OCI-LY7 (cell line): ENCODE data around the gene FBXL17. TPM values are rescaled to one million over a fixed set of nuclear protein-coding genes. Genes with fewer than 3 reads are reported as not detected.

Source experiments
- BruUV-seq: library from RNA; stranded (reverse); fragments of 400-500 nt; replicated peaks from 2 replicates; lab custom pipeline; 2021; lab: Mats Ljungman, UMichigan
- CTCF ChIA-PET: fragments of 300-600 bp; sonication (Branson Sonifier 250); formaldehyde crosslinking; loops from one replicate; lab custom pipeline; 2022; ENCODE audit warnings: antibody characterized with exemption; ENCODE audit not compliant: unreplicated experiment; lab: Charles Lee
- POLR2A ChIA-PET: fragments of 300-600 bp; sonication (Branson Sonifier 250); formaldehyde crosslinking; loops from one replicate; lab custom pipeline; 2022; ENCODE audit warnings: antibody characterized with exemption; lab: Charles Lee
- DNase-seq: peaks from one replicate; pipeline ENCODE4 v3.0.0-alpha.2; 2015; ENCODE audit warnings: low spot score
- H2AFZ ChIP-seq: fragments of 200-600 bp; sonication (generic), shearing (Covaris generic); 2 replicates; pipeline ENCODE4 v1.6.1; 2014; ENCODE audit warnings: mild to moderate bottlenecking, antibody characterized with exemption, low read length, moderate library complexity
- H3K27ac ChIP-seq: fragments of 200-600 bp; sonication (generic); 2 replicates; pipeline ENCODE4 v1.5.1; 2014; ENCODE audit warnings: mixed run types, low read depth, mild to moderate bottlenecking, moderate library complexity, low read length, inconsistent platforms; ENCODE audit not compliant: poor library complexity, severe bottlenecking
- H3K36me3 ChIP-seq: fragments of 200-600 bp; sonication (generic); 2 replicates; pipeline ENCODE4 v1.6.1; 2014; ENCODE audit warnings: mild to moderate bottlenecking, antibody characterized with exemption, low read length, moderate library complexity, mixed read lengths; ENCODE audit not compliant: insufficient read depth
- H3K4me1 ChIP-seq: fragments of 200-600 bp; sonication (generic); 2 replicates; pipeline ENCODE4 v1.5.1; 2014; ENCODE audit warnings: mild to moderate bottlenecking, low read length; ENCODE audit not compliant: insufficient read depth, poor library complexity, severe bottlenecking
- H3K4me2 ChIP-seq: fragments of 200-600 bp; sonication (generic); 2 replicates; pipeline ENCODE4 v1.6.1; 2014; ENCODE audit warnings: mild to moderate bottlenecking, low read length
- H3K4me3 ChIP-seq: fragments of 200-600 bp; sonication (generic); 2 replicates; pipeline ENCODE4 v1.5.1; 2014; ENCODE audit warnings: mild to moderate bottlenecking, low read depth, low read length; ENCODE audit not compliant: poor library complexity, severe bottlenecking
- H3K79me2 ChIP-seq: fragments of 200-600 bp; sonication (generic); 2 replicates; pipeline ENCODE4 v1.6.1; 2016; ENCODE audit warnings: low read depth, mild to moderate bottlenecking, low read length, moderate library complexity, mixed read lengths; ENCODE audit not compliant: insufficient read depth
- H3K9me2 ChIP-seq: fragments of 200-600 bp; sonication (generic); 2 replicates; pipeline ENCODE4 v1.6.1; 2016; ENCODE audit warnings: mild to moderate bottlenecking, low read length, mixed read lengths; ENCODE audit not compliant: insufficient read depth
- H3K9me3 ChIP-seq: fragments of 200-600 bp; sonication (generic); 2 replicates; pipeline ENCODE4 v1.6.1; 2014; ENCODE audit warnings: mild to moderate bottlenecking, mixed run types, low read length, mixed read lengths
- H4K20me1 ChIP-seq: fragments of 200-600 bp; sonication (generic); 2 replicates; pipeline ENCODE4 v1.6.1; 2014; ENCODE audit warnings: mild to moderate bottlenecking, antibody characterized with exemption, low read length, moderate library complexity, mixed read lengths; ENCODE audit not compliant: insufficient read depth
- CTCF ChIP-seq: fragments of 200-600 bp; sonication (generic); conservative IDR thresholded peaks from 2 replicates; pipeline ENCODE4 v1.5.1; 2014; ENCODE audit warnings: mild to moderate bottlenecking, antibody characterized with exemption, low read length, moderate library complexity, mixed read lengths
- EZH2phosphoT487 ChIP-seq: fragments of 200-600 bp; sonication (generic); IDR thresholded peaks from 2 replicates; pipeline ENCODE4 v1.6.1; 2018; ENCODE audit warnings: low read depth, borderline replicate concordance, mild to moderate bottlenecking, mixed run types, antibody characterized with exemption, low read length, moderate library complexity, mixed read lengths
- intact Hi-C: fragments of 100-400 bp; cut with micrococcal nuclease; formaldehyde crosslinking; loops from one replicate; pipeline ENCODE4 v1.10.0; 2022; ENCODE audit not compliant: unreplicated experiment
- total RNA-seq, 2 experiments: library from RNA; depleted of rRNA in 1 of 2; stranded (reverse); fragments of >200 nt in 1 of 2; shearing (Covaris generic) in 1 of 2; gene quantifications; 2 replicates each; pipeline ENCODE4 v1.2.3, GENCODE V29; 2014 to 2022

FBXL17 gene
- total RNA-seq, 2 experiments from 2014 or later = 10.2 to 21.6 TPM

GRCh38 chr5:108214857-108215256 is 167.0 kb downstream of the FBXL17 start:
- ChIA-PET CTCF (no interaction called here), POLR2A (no interaction called here)
- no peaks in the 10 kb centered on the region for H3K36me3 ChIP-seq
- no peak overlapping the region for H2AFZ ChIP-seq
- no peak overlapping the region for H3K4me3 ChIP-seq
- no peaks in the 10 kb centered on the region for H4K20me1 ChIP-seq
- no peak for DNase-seq
- TF ChIP-seq EZH2phosphoT487 (no peak), CTCF (no peak)
- H3K27ac ChIP-seq = no peak overlapping the region
- H3K79me2 ChIP-seq = no peaks in the 10 kb centered on the region
- intact Hi-C loops = no loop called here
- BruUV-seq = no TSS peak
- no peaks in the 10 kb centered on the region for H3K9me3 ChIP-seq
- H3K4me2 ChIP-seq = no peak overlapping the region
- no peaks in the 10 kb centered on the region for H3K9me2 ChIP-seq
- no peaks in the 10 kb centered on the region for H3K4me1 ChIP-seq

GRCh38 chr5:108212775-108213346 is 169.0 kb downstream of the FBXL17 start:
- Histone ChIP-seq H3K4me1 (no peaks in the 10 kb centered on the region), H2AFZ (no peak overlapping the region), H3K79me2 (no peaks in the 10 kb centered on the region), H3K4me2 (no peak overlapping the region), H3K4me3 (no peak overlapping the region), H4K20me1 (no peaks in the 10 kb centered on the region), H3K27ac (no peak overlapping the region), H3K9me3 (no peaks in the 10 kb centered on the region), H3K36me3 (no peaks in the 10 kb centered on the region), H3K9me2 (no peaks in the 10 kb centered on the region)
- ChIA-PET CTCF (no interaction called here), POLR2A (no interaction called here)
- BruUV-seq = no TSS peak
- no peak for DNase-seq
- intact Hi-C loops = no loop called here
- TF ChIP-seq CTCF = no peak
- TF ChIP-seq EZH2phosphoT487 = no peak

GRCh38 chr5:108206707-108207106 is 175.2 kb downstream of the FBXL17 start:
- Histone ChIP-seq H3K79me2 (no peaks in the 10 kb centered on the region), H3K36me3 (no peaks in the 10 kb centered on the region), H3K4me1 (no peaks in the 10 kb centered on the region), H2AFZ (no peak overlapping the region), H3K27ac (no peak overlapping the region), H3K4me2 (no peak overlapping the region), H4K20me1 (no peaks in the 10 kb centered on the region), H3K4me3 (no peak overlapping the region), H3K9me3 (no peaks in the 10 kb centered on the region), H3K9me2 (no peaks in the 10 kb centered on the region)
- POLR2A ChIA-PET = no interaction called here
- CTCF ChIA-PET = no interaction called here
- TF ChIP-seq CTCF (no peak), EZH2phosphoT487 (no peak)
- intact Hi-C loops = no loop called here
- no TSS peak for BruUV-seq
- no peak for DNase-seq
